Activated CD4-positive, alpha-beta memory T cell treated with anti-CD3 and anti-CD28 coated beads for 36 hours (primary cell): Measurements from ENCODE around the gene RSF1. TPM values are rescaled to one million over a fixed set of nuclear protein-coding genes. Genes with fewer than 3 reads are reported as not detected.
"Not testable (repeated sequence)": the region's sequence is repeated elsewhere in the genome, so short reads cannot be mapped to it uniquely, and the experiment has no call there.

Source experiments
- CTCF ChIA-PET: fragments of 350-600 bp; sonication (Branson Sonifier 250); formaldehyde crosslinking; loops from one replicate; lab custom pipeline; 2021; ENCODE audit warnings: antibody characterized with exemption, inconsistent platforms; lab: Charles Lee
- POLR2A ChIA-PET: fragments of 350-600 bp; sonication (Branson Sonifier 250); formaldehyde crosslinking; loops from one replicate; lab custom pipeline; 2021; ENCODE audit warnings: antibody characterized with exemption; lab: Charles Lee
- DNase-seq: peaks from one replicate; pipeline ENCODE4 v3.0.0-alpha.2; 2020
- H3K27ac Mint-ChIP-seq: one replicate; pipeline ENCODE4 v1.8.0; 2021; ENCODE audit warnings: mixed read lengths
- H3K27me3 Mint-ChIP-seq: one replicate; pipeline ENCODE4 v1.8.0; 2021; ENCODE audit warnings: mixed read lengths
- H3K36me3 Mint-ChIP-seq: one replicate; pipeline ENCODE4 v1.8.0; 2021; ENCODE audit warnings: mixed read lengths
- H3K4me1 Mint-ChIP-seq: one replicate; pipeline ENCODE4 v1.8.0; 2021; ENCODE audit warnings: low read depth, mixed read lengths
- H3K4me3 Mint-ChIP-seq: one replicate; pipeline ENCODE4 v1.8.0; 2021; ENCODE audit warnings: mild to moderate bottlenecking, mixed read lengths
- H3K9me3 Mint-ChIP-seq: one replicate; pipeline ENCODE4 v1.8.0; 2021; ENCODE audit warnings: mixed read lengths
- intact Hi-C: fragments of 100-400 bp; cut with micrococcal nuclease; formaldehyde crosslinking; loops from one replicate; pipeline ENCODE4 v1.15.1; 2023
- total RNA-seq, 2 experiments: library from RNA; stranded (reverse); gene quantifications; one replicate each; pipeline ENCODE4 v1.2.3, GENCODE V29; 2021

Gene RSF1
- total RNA-seq = 10 to 100 TPM; 48.7 to 52.9 TPM

GRCh38 chr11:77820565-77821348, at the start of gene RSF1, which contains the start of gene AAMDC:
TSS of gene RSF1 (minus strand) at chr11:77820722. CDS start at chr11:77820714, 8 bp downstream.
TSS of gene AAMDC (plus strand) at chr11:77821144. CDS start at chr11:77842497, 21,353 bp downstream.
- peaks cover 34% of the 10 kb centered on the region for H3K4me1 Mint-ChIP-seq
- peak; percentile 98 for DNase-seq
- H3K9me3 Mint-ChIP-seq = no peaks in the 10 kb centered on the region
- peak within 1 kb of the TSS; percentile 97 for H3K4me3 Mint-ChIP-seq
- ChIA-PET POLR2A (interaction anchor here (1.2 to 1.7 kb wide), 2 partner anchors 42 to 174 kb away, joined by 3 to 10 read pairs; partner anchors contain the start of gene INTS4), CTCF (interaction anchor here (1.0 to 1.7 kb wide), 2 partner anchors 44 to 174 kb away, joined by 3 to 6 read pairs; partner anchors contain the start of gene INTS4)
- no peaks in the 10 kb centered on the region for H3K27me3 Mint-ChIP-seq
- intact Hi-C loops = loop anchor here (1.0 to 5.0 kb wide), 6 partner anchors 116 to 597 kb away; partner anchors contain the start of genes CLNS1A, GAB2, INTS4 and KCTD21
- H3K36me3 Mint-ChIP-seq = peaks cover 11% of the 10 kb centered on the region
- peak within 1 kb of the TSS; percentile 98 for H3K27ac Mint-ChIP-seq

- ChIA-PET CTCF (interaction anchor here (0.6 kb wide), 1 partner anchor 17 kb away, joined by 4 read pairs; no protein-coding TSS in a partner anchor), POLR2A (no interaction called here)
- Mint-ChIP-seq H3K9me3 (no peaks in the 10 kb centered on the region), H3K36me3 (peaks cover 10% of the 10 kb centered on the region), H3K27me3 (no peaks in the 10 kb centered on the region), H3K27ac (no peak overlapping the region), H3K4me3 (no peak overlapping the region), H3K4me1 (no peaks in the 10 kb centered on the region)
- intact Hi-C loops = no loop called here
- DNase-seq = no peak
Observed at GRCh38 chr11:77868744-77869143, 48.2 kb upstream of the RSF1 start.

- Mint-ChIP-seq H3K27me3 (no peaks in the 10 kb centered on the region), H3K36me3 (peaks cover 10% of the 10 kb centered on the region), H3K9me3 (no peaks in the 10 kb centered on the region), H3K27ac (no peak overlapping the region), H3K4me1 (no peaks in the 10 kb centered on the region), H3K4me3 (no peak overlapping the region)
- POLR2A ChIA-PET = no interaction called here
- intact Hi-C loops = no loop called here
- DNase-seq = no peak
- CTCF ChIA-PET = no interaction called here
Observed at GRCh38 chr11:77866336-77866735, 45.8 kb upstream of the RSF1 start.

- Mint-ChIP-seq H3K27me3 (no peaks in the 10 kb centered on the region), H3K4me1 (no peaks in the 10 kb centered on the region), H3K4me3 (no peak overlapping the region), H3K9me3 (no peaks in the 10 kb centered on the region), H3K36me3 (peaks cover 9% of the 10 kb centered on the region), H3K27ac (no peak overlapping the region)
- ChIA-PET CTCF (no interaction called here), POLR2A (no interaction called here)
- DNase-seq = no peak
- intact Hi-C loops = no loop called here
Observed at GRCh38 chr11:77865805-77866204, 45.3 kb upstream of the RSF1 start.

GRCh38 chr11:77861444-77861843, 40.9 kb upstream of the RSF1 start:
- intact Hi-C loops, H3K27ac Mint-ChIP-seq, H3K27me3 Mint-ChIP-seq, POLR2A ChIA-PET, H3K4me1 Mint-ChIP-seq, DNase-seq, CTCF ChIA-PET, H3K9me3 Mint-ChIP-seq, H3K4me3 Mint-ChIP-seq: not testable (repeated sequence)
- H3K36me3 Mint-ChIP-seq = peaks cover 12% of the 10 kb centered on the region

GRCh38 chr11:77857906-77858457, 37.5 kb upstream of the RSF1 start:
- H3K4me3 Mint-ChIP-seq, H3K27me3 Mint-ChIP-seq, intact Hi-C loops, H3K4me1 Mint-ChIP-seq, H3K27ac Mint-ChIP-seq, DNase-seq, CTCF ChIA-PET, POLR2A ChIA-PET: not testable (repeated sequence)
- H3K36me3 Mint-ChIP-seq = peaks cover 35% of the 10 kb centered on the region
- peaks cover 20% of the 10 kb centered on the region for H3K9me3 Mint-ChIP-seq

GRCh38 chr11:77854838-77855237, 34.3 kb upstream of the RSF1 start:
- Mint-ChIP-seq H3K27ac (no peak overlapping the region), H3K4me3 (no peak overlapping the region), H3K4me1 (no peaks in the 10 kb centered on the region), H3K9me3 (peaks cover 20% of the 10 kb centered on the region), H3K27me3 (no peaks in the 10 kb centered on the region), H3K36me3 (peaks cover 41% of the 10 kb centered on the region)
- CTCF ChIA-PET = no interaction called here
- DNase-seq = no peak
- intact Hi-C loops = no loop called here
- POLR2A ChIA-PET = no interaction called here

- H3K36me3 Mint-ChIP-seq = peaks cover 47% of the 10 kb centered on the region
- H3K27ac Mint-ChIP-seq = no peak overlapping the region
- H3K27me3 Mint-ChIP-seq = no peaks in the 10 kb centered on the region
- CTCF ChIA-PET = no interaction called here
- intact Hi-C loops = no loop called here
- POLR2A ChIA-PET = no interaction called here
- H3K9me3 Mint-ChIP-seq = peaks cover 20% of the 10 kb centered on the region
- H3K4me1 Mint-ChIP-seq = no peaks in the 10 kb centered on the region
- no peak overlapping the region for H3K4me3 Mint-ChIP-seq
- no peak for DNase-seq
Observed at GRCh38 chr11:77851503-77851902, 31.0 kb upstream of the RSF1 start.

GRCh38 chr11:77843700-77844099, 23.2 kb upstream of the RSF1 start:
- CTCF ChIA-PET, H3K27ac Mint-ChIP-seq, intact Hi-C loops, H3K4me3 Mint-ChIP-seq, DNase-seq, H3K4me1 Mint-ChIP-seq, H3K27me3 Mint-ChIP-seq, POLR2A ChIA-PET: not testable (repeated sequence)
- peaks cover 13% of the 10 kb centered on the region for H3K9me3 Mint-ChIP-seq
- peaks cover 37% of the 10 kb centered on the region for H3K36me3 Mint-ChIP-seq

GRCh38 chr11:77842441-77843121, 22.1 kb upstream of the RSF1 start:
- H3K4me1 Mint-ChIP-seq = no peaks in the 10 kb centered on the region
- CTCF ChIA-PET = no interaction called here
- H3K27ac Mint-ChIP-seq = no peak overlapping the region
- no peak overlapping the region for H3K4me3 Mint-ChIP-seq
- peaks cover 37% of the 10 kb centered on the region for H3K36me3 Mint-ChIP-seq
- H3K9me3 Mint-ChIP-seq = peaks cover 13% of the 10 kb centered on the region
- intact Hi-C loops = no loop called here
- no peak for DNase-seq
- no peaks in the 10 kb centered on the region for H3K27me3 Mint-ChIP-seq
- POLR2A ChIA-PET = no interaction called here

GRCh38 chr11:77833302-77833701, 12.8 kb upstream of the RSF1 start:
- DNase-seq = no peak
- Mint-ChIP-seq H3K4me3 (no peak overlapping the region), H3K4me1 (no peaks in the 10 kb centered on the region), H3K27me3 (no peaks in the 10 kb centered on the region), H3K27ac (no peak overlapping the region), H3K36me3 (no peaks in the 10 kb centered on the region), H3K9me3 (no peaks in the 10 kb centered on the region)
- POLR2A ChIA-PET = interaction anchor here (0.7 kb wide), 1 partner anchor 271 kb away, joined by 3 read pairs; no protein-coding TSS in a partner anchor
- intact Hi-C loops = no loop called here
- CTCF ChIA-PET = interaction anchor here (0.6 kb wide), 1 partner anchor 195 kb away, joined by 3 read pairs; no protein-coding TSS in a partner anchor

GRCh38 chr11:77828926-77829325, 8.4 kb upstream of the RSF1 start:
- Mint-ChIP-seq H3K27me3 (no peaks in the 10 kb centered on the region), H3K9me3 (no peaks in the 10 kb centered on the region), H3K27ac (no peak overlapping the region), H3K4me3 (no peak overlapping the region), H3K4me1 (no peaks in the 10 kb centered on the region), H3K36me3 (no peaks in the 10 kb centered on the region)
- ChIA-PET CTCF (no interaction called here), POLR2A (no interaction called here)
- no peak for DNase-seq
- intact Hi-C loops = no loop called here
